ENCODE data around the gene KIF2C. TPM values are rescaled to one million over a fixed set of nuclear protein-coding genes. Genes with fewer than 3 reads are reported as not detected.
A peak's percentile ranks its signal among the peaks of the same experiment; 100 is the strongest.
"Not testable (repeated sequence)": the region's sequence is repeated elsewhere in the genome, so short reads cannot be mapped to it uniquely, and the experiment has no call there.

Gene KIF2C
- total RNA-seq, 1 experiment from 2014 or later, result 85.9 TPM

GRCh38 chr1:44717156-44717555 lies 22.5 kb upstream of the KIF2C start:
- DNase-seq (ENCODE audit: low spot score), result no peak
- in situ Hi-C loops (cut with HindIII; ENCODE audit: low sequenced_read_pairs), result no loop called here

- no peak for DNase-seq (ENCODE audit: low spot score)
Measured at GRCh38 chr1:44717653-44718052, 22.0 kb upstream of the KIF2C start.

GRCh38 chr1:44718091-44718490 lies 21.5 kb upstream of the KIF2C start:
- in situ Hi-C loops (cut with HindIII; ENCODE audit: low sequenced_read_pairs), result no loop called here
- DNase-seq (ENCODE audit: low spot score), result no peak

More at GRCh38 chr1:44717653-44718052, 22.0 kb upstream of the KIF2C start:
- in situ Hi-C loops (cut with HindIII; ENCODE audit: low sequenced_read_pairs), result no loop called here

- in situ Hi-C loops (cut with HindIII; ENCODE audit: low sequenced_read_pairs), result no loop called here
Measured at GRCh38 chr1:44719318-44719717, 20.3 kb upstream of the KIF2C start.

GRCh38 chr1:44720281-44720680 lies 19.4 kb upstream of the KIF2C start:
- in situ Hi-C loops (cut with HindIII; ENCODE audit: low sequenced_read_pairs), result no loop called here
- DNase-seq (ENCODE audit: low spot score), result no peak

More at GRCh38 chr1:44719318-44719717, 20.3 kb upstream of the KIF2C start:
- no peak for DNase-seq (ENCODE audit: low spot score)

- in situ Hi-C loops (cut with HindIII; ENCODE audit: low sequenced_read_pairs), result no loop called here
- peak; percentile 77 for DNase-seq (ENCODE audit: low spot score)
Measured at GRCh38 chr1:44721485-44722361, 17.9 kb upstream of the KIF2C start.

- no peak for DNase-seq (ENCODE audit: low spot score)
- in situ Hi-C loops (cut with HindIII; ENCODE audit: low sequenced_read_pairs), result no loop called here
Measured at GRCh38 chr1:44723064-44723463, 16.6 kb upstream of the KIF2C start.

GRCh38 chr1:44723496-44724295 lies 15.9 kb upstream of the KIF2C start:
- no peak for DNase-seq (ENCODE audit: low spot score)
- in situ Hi-C loops (cut with HindIII; ENCODE audit: low sequenced_read_pairs), result no loop called here

- no peak for DNase-seq (ENCODE audit: low spot score)
- in situ Hi-C loops (cut with HindIII; ENCODE audit: low sequenced_read_pairs), result no loop called here
Measured at GRCh38 chr1:44724296-44724954, 15.2 kb upstream of the KIF2C start.

- in situ Hi-C loops (cut with HindIII; ENCODE audit: low sequenced_read_pairs), result no loop called here
- DNase-seq (ENCODE audit: low spot score), result no peak
Measured at GRCh38 chr1:44724955-44725698, 14.5 kb upstream of the KIF2C start.

GRCh38 chr1:44730741-44731512 lies 8.7 kb upstream of the KIF2C start, which contains the start of gene RNU5D-1:
RNU5D-1 (minus strand) TSS chr1:44731170.
- in situ Hi-C loops (cut with HindIII; ENCODE audit: low sequenced_read_pairs), result no loop called here
- DNase-seq (ENCODE audit: low spot score), result peak; percentile 94

GRCh38 chr1:44733365-44733764 lies 6.3 kb upstream of the KIF2C start:
- peak; percentile 51 for DNase-seq (ENCODE audit: low spot score)
- in situ Hi-C loops (cut with HindIII; ENCODE audit: low sequenced_read_pairs), result no loop called here

GRCh38 chr1:44733784-44734183 lies 5.9 kb upstream of the KIF2C start:
- DNase-seq (ENCODE audit: low spot score), result no peak
- in situ Hi-C loops (cut with HindIII; ENCODE audit: low sequenced_read_pairs), result no loop called here

GRCh38 chr1:44735992-44736391 lies 3.6 kb upstream of the KIF2C start:
- in situ Hi-C loops (cut with HindIII; ENCODE audit: low sequenced_read_pairs), result no loop called here
- DNase-seq (ENCODE audit: low spot score), result no peak

- in situ Hi-C loops (cut with HindIII; ENCODE audit: low sequenced_read_pairs); DNase-seq (ENCODE audit: low spot score): not testable (repeated sequence)
Measured at GRCh38 chr1:44738953-44739306, 707 bp upstream of the KIF2C start.

GRCh38 chr1:44740179-44740617 lies 561 bp downstream of the KIF2C start:
- in situ Hi-C loops (cut with HindIII; ENCODE audit: low sequenced_read_pairs), result no loop called here
- DNase-seq (ENCODE audit: low spot score), result no peak

- in situ Hi-C loops (cut with HindIII; ENCODE audit: low sequenced_read_pairs), result no loop called here
- no peak for DNase-seq (ENCODE audit: low spot score)
Measured at GRCh38 chr1:44743211-44743610, 3.6 kb downstream of the KIF2C start.

GRCh38 chr1:44747878-44748277 lies 8.2 kb downstream of the KIF2C start:
- in situ Hi-C loops (cut with HindIII; ENCODE audit: low sequenced_read_pairs), result no loop called here
- DNase-seq (ENCODE audit: low spot score), result no peak
